Esophagus muscularis mucosa (tissue), 4 donors: ENCODE measurements around the gene ZFYVE1. TPM values are rescaled to one million over a fixed set of nuclear protein-coding genes. Genes with fewer than 3 reads are reported as not detected.

ENCODE experiments used
- DNase-seq: peaks from one replicate; pipeline ENCODE4 v3.0.0-alpha.2; 2017; ENCODE audit errors: extremely low spot score
- H3K27ac ChIP-seq, 4 donors: fragments of 200-600 bp; sonication (generic); replicated peaks in 1 of 4; 1 replicate in 3 of 4; 2 replicates in 1 of 4; pipeline ENCODE4 v1.5.1; 2016 to 2019; ENCODE audit warnings: mild to moderate bottlenecking in 1 of 4
- H3K27me3 ChIP-seq, 4 donors: fragments of 200-600 bp; sonication (generic); one replicate each; pipeline versions ENCODE4 v1.5.1 to v1.6.0; 2016 to 2019
- H3K36me3 ChIP-seq, 4 donors: fragments of 200-600 bp; sonication (generic); one replicate each; pipeline ENCODE4 v1.5.1; 2016 to 2019
- H3K4me1 ChIP-seq, 4 donors: fragments of 200-600 bp; sonication (generic); one replicate each; pipeline ENCODE4 v1.5.1; 2016 to 2019
- H3K4me3 ChIP-seq, 4 donors: fragments of 200-600 bp; sonication (generic); 1 replicate in 2 of 4; 2 replicates in 2 of 4; pipeline ENCODE4 v1.5.1; 2016 to 2019; ENCODE audit warnings: mild to moderate bottlenecking in 4 of 4, moderate library complexity in 1 of 4
- H3K9me3 ChIP-seq, 4 donors: fragments of 200-600 bp; sonication (generic); 1 replicate in 3 of 4; 2 replicates in 1 of 4; pipeline ENCODE4 v1.5.1; 2016 to 2019
- CTCF ChIP-seq, 3 experiments: fragments of 200-600 bp in 2 of 3; fragments of 450-650 bp in 1 of 3; sonication (generic) in 2 of 3; IDR thresholded peaks; one replicate each; pipeline ENCODE4 v1.5.1; 2017 to 2019; ENCODE audit warnings: antibody characterized with exemption in 3 of 3, mild to moderate bottlenecking in 2 of 3, moderate library complexity in 1 of 3
- EP300 ChIP-seq: sonication (generic); formaldehyde crosslinking; IDR thresholded peaks from one replicate; pipeline ENCODE4 v1.6.1; 2017; ENCODE audit warnings: antibody characterized with exemption
- POLR2A ChIP-seq: fragments of 450-650 bp; IDR thresholded peaks from one replicate; pipeline ENCODE4 v1.6.1; 2017; ENCODE audit warnings: antibody characterized with exemption, moderate library complexity, mild to moderate bottlenecking, low read depth
- POLR2AphosphoS5 ChIP-seq, 2 donors: sonication (generic); formaldehyde crosslinking; IDR thresholded peaks; one replicate each; pipeline ENCODE4 v1.6.1; 2017; ENCODE audit warnings: antibody characterized with exemption in 2 of 2
- WGBS: methylation state at CpG from one replicate; pipeline ENCODE4 v1.1.5; 2018; 5-methylcytosine and 5-hydroxymethylcytosine counted together
- intact Hi-C: fragments of 100-400 bp; cut with DNase I; formaldehyde crosslinking; loops from one replicate; pipeline ENCODE4 v1.15.1; 2023
- total RNA-seq, 4 donors: library from RNA; depleted of rRNA; stranded (reverse); fragments of >200 nt; gene quantifications; one replicate each; pipeline versions ENCODE4 v1.1.0 to v1.2.1, GENCODE V29; 2016

The ZFYVE1 gene
- total RNA-seq, 4 donors from 2014 or later: 18.4 to 26.6 (median 24.1) TPM

GRCh38 chr14:72942934-72943333, 84.0 kb downstream of the ZFYVE1 start:
- TF ChIP-seq CTCF (IDR thresholded peaks at IDR 0.05) (no peak), POLR2AphosphoS5 (IDR thresholded peaks at IDR 0.05) (no peak), POLR2A (no peak), EP300 (no peak)
- no peak for DNase-seq
- Histone ChIP-seq H3K4me1 (no peaks in the 10 kb centered on the region), H3K27ac (no peak overlapping the region), H3K36me3 (peaks cover 32 to 93% (median 64%) of the 10 kb centered on the region in 4 donors), H3K4me3 (no peak overlapping the region), H3K9me3 (no peaks in the 10 kb centered on the region), H3K27me3 (no peaks in the 10 kb centered on the region)
- WGBS: 88% methylated on average over 13 of the region's 14 CpGs
- intact Hi-C loops: no loop called here

GRCh38 chr14:72941286-72941985, 85.5 kb downstream of the ZFYVE1 start:
- no peak overlapping the region for H3K4me3 ChIP-seq
- H3K9me3 ChIP-seq: no peaks in the 10 kb centered on the region
- no peaks in the 10 kb centered on the region for H3K4me1 ChIP-seq
- no peak overlapping the region for H3K27ac ChIP-seq
- intact Hi-C loops: no loop called here
- H3K36me3 ChIP-seq: peaks cover 29 to 81% (median 59%) of the 10 kb centered on the region in 4 donors
- WGBS: 74% methylated on average over 11 of the region's 12 CpGs
- H3K27me3 ChIP-seq: no peaks in the 10 kb centered on the region
- TF ChIP-seq CTCF (IDR thresholded peaks at IDR 0.05): no peak
- TF ChIP-seq EP300: no peak
- no peak for DNase-seq

DNA sequence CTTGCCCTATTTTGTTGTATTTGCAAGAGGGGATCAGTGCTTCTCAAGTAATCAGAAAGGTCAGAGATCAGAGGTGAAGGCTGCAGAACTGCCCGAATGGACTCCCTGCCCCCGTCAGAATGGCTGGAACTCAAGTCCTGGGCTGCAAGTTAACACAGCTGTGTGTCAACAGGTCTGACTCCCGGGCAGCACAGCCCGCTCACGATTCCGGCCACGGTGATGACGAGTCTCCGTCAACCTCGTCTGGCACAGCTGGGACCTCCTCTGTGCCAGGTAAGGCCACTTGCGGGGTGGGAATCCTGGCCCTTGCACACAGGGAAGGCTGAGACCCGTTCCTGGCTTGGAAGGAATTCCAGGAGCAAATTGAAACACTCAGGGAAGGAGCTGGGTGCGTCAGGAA, 87.3 kb downstream of the ZFYVE1 start:
- peaks cover 29 to 68% (median 55%) of the 10 kb centered on the region in 4 donors for H3K36me3 ChIP-seq
- no peaks in the 10 kb centered on the region for H3K9me3 ChIP-seq
- H3K27me3 ChIP-seq: no peaks in the 10 kb centered on the region
- intact Hi-C loops: no loop called here
- H3K27ac ChIP-seq: no peak overlapping the region
- 78% methylated on average over 11 of the region's 13 CpGs for WGBS
- H3K4me3 ChIP-seq: no peak overlapping the region
- TF ChIP-seq EP300 (no peak), POLR2A (no peak), CTCF (IDR thresholded peaks at IDR 0.05) (no peak), POLR2AphosphoS5 (IDR thresholded peaks at IDR 0.05) (no peak)
- DNase-seq: no peak
- H3K4me1 ChIP-seq: no peaks in the 10 kb centered on the region

- no peak for DNase-seq
- H3K36me3 ChIP-seq: peaks cover 0 to 2% (median under 1%) of the 10 kb centered on the region in 4 donors
- H3K27ac ChIP-seq: no peak overlapping the region
- H3K9me3 ChIP-seq: no peaks in the 10 kb centered on the region
- TF ChIP-seq POLR2A (no peak), POLR2AphosphoS5 (IDR thresholded peaks at IDR 0.05) (no peak), CTCF (IDR thresholded peaks at IDR 0.05) (no peak)
- intact Hi-C loops: no loop called here
- peaks cover 0 to 2% (median under 1%) of the 10 kb centered on the region in 4 donors for H3K4me1 ChIP-seq
- H3K4me3 ChIP-seq: no peak overlapping the region
- H3K27me3 ChIP-seq: no peaks in the 10 kb centered on the region
- 85% methylated on average over 7 of the region's 7 CpGs for WGBS
Measured at GRCh38 chr14:72932893-72933292, 94.0 kb downstream of the ZFYVE1 start.
